Ishikawa (cell line): ENCODE results near the gene AFG1L.

Source experiments
- CEBPB ChIP-seq: IDR thresholded peaks from 2 replicates; pipeline ENCODE4 v1.6.1; 2012
- EGR1 ChIP-seq: IDR thresholded peaks from 2 replicates; pipeline ENCODE4 v1.6.1; 2012
- EP300 ChIP-seq: IDR thresholded peaks from 2 replicates; pipeline ENCODE4 v1.6.1; 2012; ENCODE audit warnings: borderline replicate concordance
- FOXM1 ChIP-seq: IDR thresholded peaks from 2 replicates; pipeline ENCODE4 v1.6.1; 2012; ENCODE audit warnings: low read depth, borderline replicate concordance
- MAX ChIP-seq: IDR thresholded peaks from 2 replicates; pipeline ENCODE4 v1.6.1; 2012
- TCF12 ChIP-seq: IDR thresholded peaks from 2 replicates; pipeline ENCODE4 v1.6.1; 2012; ENCODE audit warnings: low read depth
- USF1 ChIP-seq: IDR thresholded peaks from 2 replicates; pipeline ENCODE4 v1.6.1; 2012
- YY1 ChIP-seq: IDR thresholded peaks from 2 replicates; pipeline ENCODE4 v1.6.1; 2012; ENCODE audit warnings: low read depth
- ZBTB7A ChIP-seq: IDR thresholded peaks from 2 replicates; pipeline ENCODE4 v1.6.1; 2012; ENCODE audit warnings: low read depth
- TF ChIP-seq, protein P1 (sequence below): IDR thresholded peaks from 2 replicates; pipeline ENCODE4 v1.6.1; 2012; ENCODE audit warnings: low read depth, mild to moderate bottlenecking

GRCh38 chr6:108383981-108384380 lies 89.1 kb downstream of the AFG1L start:
- no peak for TF ChIP-seq MAX
- TF ChIP-seq, protein P1, sequence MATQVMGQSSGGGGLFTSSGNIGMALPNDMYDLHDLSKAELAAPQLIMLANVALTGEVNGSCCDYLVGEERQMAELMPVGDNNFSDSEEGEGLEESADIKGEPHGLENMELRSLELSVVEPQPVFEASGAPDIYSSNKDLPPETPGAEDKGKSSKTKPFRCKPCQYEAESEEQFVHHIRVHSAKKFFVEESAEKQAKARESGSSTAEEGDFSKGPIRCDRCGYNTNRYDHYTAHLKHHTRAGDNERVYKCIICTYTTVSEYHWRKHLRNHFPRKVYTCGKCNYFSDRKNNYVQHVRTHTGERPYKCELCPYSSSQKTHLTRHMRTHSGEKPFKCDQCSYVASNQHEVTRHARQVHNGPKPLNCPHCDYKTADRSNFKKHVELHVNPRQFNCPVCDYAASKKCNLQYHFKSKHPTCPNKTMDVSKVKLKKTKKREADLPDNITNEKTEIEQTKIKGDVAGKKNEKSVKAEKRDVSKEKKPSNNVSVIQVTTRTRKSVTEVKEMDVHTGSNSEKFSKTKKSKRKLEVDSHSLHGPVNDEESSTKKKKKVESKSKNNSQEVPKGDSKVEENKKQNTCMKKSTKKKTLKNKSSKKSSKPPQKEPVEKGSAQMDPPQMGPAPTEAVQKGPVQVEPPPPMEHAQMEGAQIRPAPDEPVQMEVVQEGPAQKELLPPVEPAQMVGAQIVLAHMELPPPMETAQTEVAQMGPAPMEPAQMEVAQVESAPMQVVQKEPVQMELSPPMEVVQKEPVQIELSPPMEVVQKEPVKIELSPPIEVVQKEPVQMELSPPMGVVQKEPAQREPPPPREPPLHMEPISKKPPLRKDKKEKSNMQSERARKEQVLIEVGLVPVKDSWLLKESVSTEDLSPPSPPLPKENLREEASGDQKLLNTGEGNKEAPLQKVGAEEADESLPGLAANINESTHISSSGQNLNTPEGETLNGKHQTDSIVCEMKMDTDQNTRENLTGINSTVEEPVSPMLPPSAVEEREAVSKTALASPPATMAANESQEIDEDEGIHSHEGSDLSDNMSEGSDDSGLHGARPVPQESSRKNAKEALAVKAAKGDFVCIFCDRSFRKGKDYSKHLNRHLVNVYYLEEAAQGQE, result no peak
- no peak for TF ChIP-seq ZBTB7A
- TF ChIP-seq CEBPB, result no peak
- no peak for TF ChIP-seq YY1
- no peak for TF ChIP-seq USF1
- TF ChIP-seq EP300, result no peak
- no peak for TF ChIP-seq EGR1
- no peak for TF ChIP-seq FOXM1
- no peak for TF ChIP-seq TCF12
